ENCODE measurements around the gene MFSD2A. TPM values are rescaled to one million over a fixed set of nuclear protein-coding genes. Genes with fewer than 3 reads are reported as not detected.
A peak's percentile ranks its signal among the peaks of the same experiment; 100 is the strongest.
"Not testable (repeated sequence)": the region's sequence is repeated elsewhere in the genome, so short reads cannot be mapped to it uniquely, and the experiment has no call there.

The MFSD2A gene
- total RNA-seq, 1 donor from 2014 or later, result 2.9 TPM

DNA sequence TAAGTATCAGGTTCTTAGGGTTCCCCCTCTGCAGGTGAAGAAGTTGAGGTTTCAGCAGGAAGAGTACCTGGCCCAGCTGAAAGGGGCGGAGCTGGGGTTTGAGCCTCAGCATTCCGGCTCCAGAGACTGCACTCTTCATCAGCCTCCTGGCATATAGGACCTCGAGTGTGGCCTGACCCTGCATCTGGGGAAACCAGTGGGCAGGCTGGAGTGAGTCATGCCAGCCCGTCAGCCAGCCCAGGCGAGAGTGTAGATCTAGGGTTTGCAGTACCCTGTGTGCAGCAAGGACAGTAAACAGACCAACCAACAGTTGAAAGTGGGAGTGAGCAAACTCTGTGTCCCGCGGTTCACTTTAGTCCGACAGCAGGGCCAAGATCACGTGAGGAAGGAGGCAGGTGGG is 14.1 kb downstream of the MFSD2A start:
- no peak for DNase-seq (ENCODE audit: low read depth, low spot score)

DNA sequence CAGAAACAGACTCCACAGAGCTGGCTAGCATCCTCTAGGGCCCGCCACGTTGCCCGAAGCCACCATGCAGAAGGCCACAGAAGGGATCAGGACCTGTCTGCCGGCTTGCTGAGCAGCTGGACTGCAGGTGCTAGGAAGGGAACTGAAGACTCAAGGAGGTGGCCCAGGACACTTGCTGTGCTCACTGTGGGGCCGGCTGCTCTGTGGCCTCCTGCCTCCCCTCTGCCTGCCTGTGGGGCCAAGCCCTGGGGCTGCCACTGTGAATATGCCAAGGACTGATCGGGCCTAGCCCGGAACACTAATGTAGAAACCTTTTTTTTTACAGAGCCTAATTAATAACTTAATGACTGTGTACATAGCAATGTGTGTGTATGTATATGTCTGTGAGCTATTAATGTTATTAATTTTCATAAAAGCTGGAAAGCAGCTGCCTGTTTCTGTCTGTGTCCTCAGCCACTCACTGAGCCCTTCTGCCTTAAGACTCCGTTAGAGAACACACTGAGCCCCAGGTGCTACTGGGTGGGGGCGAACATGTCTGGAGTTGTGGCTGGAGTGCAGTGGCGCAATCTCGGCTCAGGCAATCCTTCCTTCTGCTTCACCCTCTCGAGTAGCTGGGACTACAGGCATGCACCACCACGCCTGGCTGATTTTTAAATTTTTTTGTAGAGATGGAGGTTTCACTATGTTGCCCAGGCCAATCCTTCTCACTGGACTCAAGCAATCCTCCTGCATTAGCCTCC is 14.8 kb downstream of the MFSD2A start:
- DNase-seq (ENCODE audit: low read depth, low spot score), result no peak

- DNase-seq (ENCODE audit: low read depth, low spot score), result no peak
Observed at GRCh38 chr1:39970274-39970673, 15.3 kb downstream of the MFSD2A start.

- no peak for DNase-seq (ENCODE audit: low read depth, low spot score)
Observed at GRCh38 chr1:39971138-39971537, 16.2 kb downstream of the MFSD2A start.

GRCh38 chr1:39973503-39974135 is 18.7 kb downstream of the MFSD2A start:
- no peak for DNase-seq (ENCODE audit: low read depth, low spot score)

- DNase-seq (ENCODE audit: low read depth, low spot score), result no peak
Observed at GRCh38 chr1:39976732-39977131, 21.8 kb downstream of the MFSD2A start.

DNA sequence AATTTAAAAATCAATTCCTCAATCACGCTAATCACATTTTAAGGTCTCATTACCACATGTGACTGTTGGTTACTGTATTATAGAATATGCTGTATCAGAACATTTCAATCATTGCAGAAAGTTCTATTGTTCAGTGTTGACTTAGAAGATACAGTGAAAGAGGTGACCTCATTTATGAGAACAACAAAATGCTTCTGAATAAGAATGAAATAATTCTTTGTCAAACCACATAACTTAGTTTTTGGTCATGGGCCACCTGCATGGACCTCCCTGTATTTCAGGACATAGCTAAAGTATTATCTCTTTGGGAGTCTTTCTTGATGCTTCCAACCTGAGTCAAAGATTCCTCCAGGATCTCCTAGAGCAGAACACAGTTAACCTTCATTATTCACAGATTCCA is 22.3 kb downstream of the MFSD2A start:
- DNase-seq (ENCODE audit: low read depth, low spot score), result no peak

DNA sequence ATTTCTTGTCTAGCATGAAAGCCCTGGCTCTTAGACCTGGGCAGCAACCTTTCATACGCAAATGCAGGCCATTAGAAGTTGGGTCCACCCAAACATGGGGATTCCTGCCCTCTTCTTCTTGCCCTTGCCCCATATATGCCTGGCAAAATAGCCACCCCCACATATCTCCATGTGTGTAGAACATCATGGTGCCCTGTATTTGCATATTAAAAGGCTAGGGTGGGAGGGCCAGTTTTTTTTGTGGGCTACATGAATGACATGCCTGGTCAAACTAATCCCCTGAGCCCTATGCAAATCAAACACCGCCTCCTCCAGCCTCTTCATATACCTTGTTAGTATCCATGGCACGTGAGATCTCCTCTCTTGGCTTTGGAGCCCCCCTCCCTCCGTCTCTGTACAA is 24.7 kb downstream of the MFSD2A start:
- no peak for DNase-seq (ENCODE audit: low read depth, low spot score)

GRCh38 chr1:39980555-39981313 is 25.8 kb downstream of the MFSD2A start:
- DNase-seq (ENCODE audit: low read depth, low spot score), result no peak

DNA sequence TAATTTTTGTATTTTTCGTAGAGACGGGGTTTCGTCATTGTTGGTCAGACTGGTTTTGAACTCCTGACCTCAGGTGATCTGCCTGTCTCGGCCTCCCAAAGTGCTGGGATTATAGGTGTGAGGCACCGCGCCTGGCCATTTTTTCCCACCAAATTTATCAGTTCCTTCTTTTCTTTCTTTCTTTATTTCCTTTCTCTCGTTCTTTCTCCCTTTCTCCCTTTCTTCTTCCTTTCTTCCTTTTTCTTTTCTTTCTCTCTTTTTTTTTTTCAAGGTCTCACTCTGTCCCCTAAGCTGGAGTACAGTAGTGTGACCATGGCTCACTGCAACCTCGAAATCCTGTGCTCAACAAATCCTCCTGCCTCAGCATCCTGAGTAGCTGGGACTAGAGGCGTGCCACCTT is 26.4 kb downstream of the MFSD2A start:
- DNase-seq (ENCODE audit: low read depth, low spot score), result no peak

- no peak for DNase-seq (ENCODE audit: low read depth, low spot score)
Observed at GRCh38 chr1:39981945-39982344, 27.0 kb downstream of the MFSD2A start.

DNA sequence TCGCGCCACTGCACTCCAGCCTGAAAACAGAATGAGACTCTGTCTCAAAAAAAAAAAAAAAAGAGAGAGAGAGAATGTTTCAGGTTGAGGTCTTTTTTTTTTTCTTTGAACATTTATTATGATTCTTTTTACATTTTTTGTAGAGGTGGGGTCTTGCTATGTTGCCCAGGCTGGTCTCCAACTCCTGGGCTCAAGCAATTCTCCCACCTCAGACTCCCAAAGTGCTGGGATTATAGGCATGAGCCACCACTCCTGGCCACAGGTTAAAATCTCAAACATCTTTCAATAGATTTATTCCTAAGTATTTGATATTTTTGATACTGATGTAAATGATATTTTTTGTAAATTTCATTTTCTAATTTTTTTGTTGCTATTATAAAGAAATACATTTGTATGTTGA is 29.5 kb downstream of the MFSD2A start:
- DNase-seq (ENCODE audit: low read depth, low spot score), result not testable (repeated sequence)

DNA sequence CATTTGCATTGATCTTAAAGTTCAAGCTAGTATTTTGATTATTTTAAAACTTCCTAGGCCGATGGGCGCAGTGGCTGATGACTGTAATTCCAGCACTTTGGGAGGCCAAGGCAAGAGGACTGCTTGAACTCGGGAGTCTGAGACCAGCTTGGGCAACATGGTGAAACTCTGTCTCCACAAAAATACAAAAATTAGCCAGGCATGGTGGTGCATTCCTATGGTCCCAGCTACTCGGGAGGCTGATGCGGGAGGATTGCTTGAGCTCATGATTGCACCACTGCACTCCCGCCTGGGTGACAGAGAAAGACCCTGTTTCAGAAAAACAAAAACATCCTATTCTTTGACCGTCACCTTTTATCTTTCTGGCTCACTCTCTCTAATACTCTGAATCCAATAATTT is 30.0 kb downstream of the MFSD2A start:
- DNase-seq (ENCODE audit: low read depth, low spot score), result no peak

DNA sequence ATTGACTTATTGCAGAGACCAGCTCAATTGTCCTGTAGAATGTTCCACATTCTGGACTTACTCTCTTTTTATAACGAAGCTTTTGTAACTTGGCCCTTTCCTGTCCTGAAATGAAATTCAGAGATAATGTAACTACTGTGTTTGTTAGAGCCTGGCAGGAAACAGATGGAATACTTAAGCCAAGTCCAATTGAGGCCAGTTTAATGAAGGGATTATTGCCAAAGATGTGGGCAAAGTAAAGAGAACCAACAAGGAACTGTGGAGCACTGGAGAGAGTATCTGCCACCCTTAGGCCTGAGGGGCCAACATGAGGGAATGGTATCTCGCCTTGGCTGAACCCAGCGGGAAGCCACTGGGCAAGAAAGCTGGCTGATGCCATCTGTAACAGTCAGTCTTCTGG is 32.9 kb downstream of the MFSD2A start:
- peak; percentile 45 for DNase-seq (ENCODE audit: low read depth, low spot score)

DNA sequence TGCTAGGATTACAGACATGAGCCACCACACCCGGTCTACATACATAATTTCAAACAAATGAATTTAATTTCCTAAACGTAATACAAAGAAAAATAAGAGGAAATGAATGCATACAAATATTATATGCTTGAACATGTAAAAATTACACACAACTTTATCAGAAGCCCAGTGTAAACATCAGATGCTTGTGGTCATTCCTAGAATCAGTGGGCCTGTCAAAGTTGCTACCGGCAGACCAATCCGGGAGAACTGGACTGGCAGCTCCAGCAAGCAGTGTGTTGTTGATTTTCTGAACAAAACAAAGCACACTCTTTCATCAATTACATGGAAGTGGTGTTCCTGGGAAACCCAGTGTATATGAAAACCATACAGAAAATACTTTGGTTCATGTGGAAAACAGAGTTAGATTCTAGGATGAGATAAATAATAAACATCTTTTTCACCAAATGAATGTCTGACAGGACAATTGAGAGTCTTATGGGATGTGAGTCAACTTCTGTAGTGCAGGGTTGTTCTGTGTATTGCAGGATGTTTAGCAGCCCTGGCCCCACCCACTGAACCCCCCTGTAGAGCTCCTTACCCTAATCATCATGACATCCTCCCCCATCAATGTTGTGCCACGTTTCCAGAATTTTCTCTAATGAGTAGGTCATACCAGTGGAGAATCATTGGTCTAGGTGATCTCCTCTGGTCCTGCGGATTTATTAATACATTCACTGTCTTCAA is 33.8 kb downstream of the MFSD2A start:
- no peak for DNase-seq (ENCODE audit: low read depth, low spot score)

DNA sequence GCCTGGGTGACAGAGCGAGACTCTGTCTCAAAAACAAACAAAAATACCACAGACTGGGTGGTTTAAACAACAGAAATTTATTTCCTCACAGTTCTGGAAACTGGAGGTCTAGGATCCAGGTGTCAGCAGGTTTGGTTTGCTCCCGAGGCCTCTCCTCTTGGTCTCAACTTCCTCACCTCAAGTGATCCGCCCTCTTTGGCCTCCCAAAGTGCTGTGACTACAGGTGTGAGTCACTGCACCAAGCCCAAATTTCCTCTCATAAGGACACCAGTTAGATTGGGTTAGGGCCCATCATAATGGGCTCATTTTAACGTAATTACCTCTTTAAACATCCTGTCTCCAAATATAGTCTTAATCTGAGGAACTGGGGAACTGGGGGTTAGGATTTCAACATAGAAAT is 35.5 kb downstream of the MFSD2A start:
- DNase-seq (ENCODE audit: low read depth, low spot score), result no peak

DNA sequence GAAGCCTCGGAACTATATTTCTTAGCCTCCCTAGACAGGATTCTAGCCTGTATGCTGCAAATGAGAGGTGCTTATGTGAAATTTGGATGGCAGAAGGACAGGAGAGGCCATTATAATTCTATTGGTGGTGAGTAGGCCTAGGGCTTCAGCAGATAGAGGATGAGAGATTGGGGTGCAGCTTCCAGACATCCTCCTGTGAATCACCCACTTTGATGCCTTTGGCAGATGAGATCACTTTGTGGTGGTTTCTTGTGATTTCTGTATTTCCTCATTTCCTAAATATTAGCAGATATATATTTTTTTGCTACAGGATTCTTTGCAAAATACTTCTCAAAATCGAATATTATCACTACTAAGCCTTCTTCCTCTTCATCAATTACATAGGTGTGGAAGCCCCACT is 37.3 kb downstream of the MFSD2A start:
- DNase-seq (ENCODE audit: low read depth, low spot score), result no peak

DNA sequence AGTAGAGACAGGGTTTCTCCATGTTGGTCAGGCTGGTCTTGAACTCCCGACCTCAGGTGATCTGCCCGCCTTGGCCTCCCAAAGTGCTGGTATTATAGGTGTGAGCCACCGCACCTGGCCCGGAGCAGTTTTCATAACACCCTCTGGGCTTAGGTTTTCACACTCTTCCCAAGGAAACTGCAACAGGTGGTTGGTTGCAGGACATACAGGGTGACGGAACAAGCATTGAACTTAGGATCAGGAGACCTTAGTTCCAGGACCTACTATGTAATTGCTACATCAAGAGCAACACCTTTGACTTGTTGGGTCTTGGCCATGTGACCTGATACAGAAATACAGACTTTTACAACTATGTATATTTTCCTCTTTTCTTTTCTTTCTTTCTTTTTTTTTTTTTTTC is 37.9 kb downstream of the MFSD2A start:
- no peak for DNase-seq (ENCODE audit: low read depth, low spot score)

GRCh38 chr1:39995973-39996393 is 41.0 kb downstream of the MFSD2A start:
- no peak for DNase-seq (ENCODE audit: low read depth, low spot score)

- DNase-seq (ENCODE audit: low read depth, low spot score), result no peak
Observed at GRCh38 chr1:39996396-39997004, 41.6 kb downstream of the MFSD2A start.

DNA sequence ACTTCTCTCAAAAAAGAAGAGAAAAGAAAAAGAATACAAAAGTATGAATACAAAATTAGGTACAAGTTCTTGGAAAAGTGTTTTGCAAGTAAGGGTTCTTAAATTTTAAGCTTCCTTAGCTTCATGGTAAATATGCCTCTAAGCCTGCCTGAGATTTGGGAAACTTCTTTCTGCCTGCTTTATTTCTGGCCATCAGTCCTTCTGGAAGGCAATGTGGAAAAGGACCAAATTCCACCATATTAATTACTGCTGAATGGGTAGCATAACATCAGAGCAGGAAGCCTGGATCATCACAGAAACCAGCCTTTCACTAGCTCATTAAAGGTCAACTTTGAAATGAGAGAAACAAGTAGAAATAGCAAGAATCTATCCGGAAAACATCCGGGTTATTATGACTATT is 46.5 kb downstream of the MFSD2A start:
- no peak for DNase-seq (ENCODE audit: low read depth, low spot score)

Data from pulmonary artery endothelial cell (primary cell).